GM13976 (cell line): Measurements from ENCODE around the gene NAA25.
"Not testable (repeated sequence)": the region's sequence is repeated elsewhere in the genome, so short reads cannot be mapped to it uniquely, and the experiment has no call there.

Experiments
- DNase-seq: peaks from one replicate; pipeline ENCODE4 v3.0.0; 2012; ENCODE audit warnings: low spot score
- in situ Hi-C: fragments of 300-500 bp; cut with MboI; formaldehyde crosslinking; loops from one replicate; pipeline ENCODE4 v1.12.0; 2022; ENCODE audit warnings: low sequenced_read_pairs, mixed read lengths, inconsistent platforms; ENCODE audit not compliant: unreplicated experiment
- TF ChIP-seq, protein P1 (sequence below): IDR thresholded peaks from 2 replicates; pipeline ENCODE4 v1.5.1; 2012; ENCODE audit warnings: borderline replicate concordance, mild to moderate bottlenecking; ENCODE audit not compliant: insufficient read depth; ENCODE audit errors: extremely low read depth, missing control alignments, control extremely low read depth

Gene NAA25

GRCh38 chr12:112117685-112118084 is 9.1 kb upstream of the NAA25 start:
- no peak for DNase-seq
- TF ChIP-seq, protein P1, sequence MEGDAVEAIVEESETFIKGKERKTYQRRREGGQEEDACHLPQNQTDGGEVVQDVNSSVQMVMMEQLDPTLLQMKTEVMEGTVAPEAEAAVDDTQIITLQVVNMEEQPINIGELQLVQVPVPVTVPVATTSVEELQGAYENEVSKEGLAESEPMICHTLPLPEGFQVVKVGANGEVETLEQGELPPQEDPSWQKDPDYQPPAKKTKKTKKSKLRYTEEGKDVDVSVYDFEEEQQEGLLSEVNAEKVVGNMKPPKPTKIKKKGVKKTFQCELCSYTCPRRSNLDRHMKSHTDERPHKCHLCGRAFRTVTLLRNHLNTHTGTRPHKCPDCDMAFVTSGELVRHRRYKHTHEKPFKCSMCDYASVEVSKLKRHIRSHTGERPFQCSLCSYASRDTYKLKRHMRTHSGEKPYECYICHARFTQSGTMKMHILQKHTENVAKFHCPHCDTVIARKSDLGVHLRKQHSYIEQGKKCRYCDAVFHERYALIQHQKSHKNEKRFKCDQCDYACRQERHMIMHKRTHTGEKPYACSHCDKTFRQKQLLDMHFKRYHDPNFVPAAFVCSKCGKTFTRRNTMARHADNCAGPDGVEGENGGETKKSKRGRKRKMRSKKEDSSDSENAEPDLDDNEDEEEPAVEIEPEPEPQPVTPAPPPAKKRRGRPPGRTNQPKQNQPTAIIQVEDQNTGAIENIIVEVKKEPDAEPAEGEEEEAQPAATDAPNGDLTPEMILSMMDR: no peak
- in situ Hi-C loops: no loop called here

- in situ Hi-C loops: no loop called here
- DNase-seq: peak; percentile 58
- TF ChIP-seq, protein P1: no peak
These were observed 7.9 kb upstream of the NAA25 start for GRCh38 chr12:112116232-112117060.

DNA sequence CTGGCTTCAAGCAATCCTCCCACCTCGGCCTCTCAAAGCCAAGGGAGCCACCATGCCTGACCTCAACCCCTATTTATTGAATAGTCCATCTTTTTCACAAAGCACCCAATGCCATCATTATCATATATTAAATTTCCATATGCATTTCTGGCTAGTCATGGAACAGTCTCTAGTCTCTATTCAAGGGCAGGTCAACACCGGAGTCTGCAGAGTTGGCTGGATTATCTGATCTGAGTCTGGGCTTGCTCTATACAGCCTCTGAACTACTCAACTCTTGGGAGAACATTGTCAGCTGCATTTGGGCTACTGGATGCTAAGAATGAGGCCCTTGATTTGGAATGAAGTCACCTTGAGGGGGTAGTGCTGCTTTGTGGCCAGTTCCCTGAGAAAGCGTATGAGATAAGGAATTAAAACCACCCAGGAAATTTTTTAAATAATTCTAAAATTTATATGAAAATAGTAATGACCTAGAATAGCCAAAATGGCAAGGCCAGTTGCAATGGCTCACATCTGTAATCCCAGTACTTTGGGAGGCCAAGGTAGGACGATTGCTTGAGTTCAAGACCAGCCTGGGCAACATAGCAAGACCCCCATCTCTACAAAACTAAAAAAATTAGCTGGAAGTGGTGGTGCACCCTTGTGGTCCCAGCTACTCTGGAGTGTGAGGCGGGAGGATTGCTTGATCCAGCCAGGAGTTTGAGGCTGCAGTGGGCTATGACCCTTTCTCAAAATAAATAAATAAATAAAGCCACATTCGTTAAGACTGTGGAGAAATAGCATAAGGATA is 6.9 kb upstream of the NAA25 start:
- TF ChIP-seq, protein P1: no peak
- DNase-seq: no peak
- in situ Hi-C loops: no loop called here

DNA sequence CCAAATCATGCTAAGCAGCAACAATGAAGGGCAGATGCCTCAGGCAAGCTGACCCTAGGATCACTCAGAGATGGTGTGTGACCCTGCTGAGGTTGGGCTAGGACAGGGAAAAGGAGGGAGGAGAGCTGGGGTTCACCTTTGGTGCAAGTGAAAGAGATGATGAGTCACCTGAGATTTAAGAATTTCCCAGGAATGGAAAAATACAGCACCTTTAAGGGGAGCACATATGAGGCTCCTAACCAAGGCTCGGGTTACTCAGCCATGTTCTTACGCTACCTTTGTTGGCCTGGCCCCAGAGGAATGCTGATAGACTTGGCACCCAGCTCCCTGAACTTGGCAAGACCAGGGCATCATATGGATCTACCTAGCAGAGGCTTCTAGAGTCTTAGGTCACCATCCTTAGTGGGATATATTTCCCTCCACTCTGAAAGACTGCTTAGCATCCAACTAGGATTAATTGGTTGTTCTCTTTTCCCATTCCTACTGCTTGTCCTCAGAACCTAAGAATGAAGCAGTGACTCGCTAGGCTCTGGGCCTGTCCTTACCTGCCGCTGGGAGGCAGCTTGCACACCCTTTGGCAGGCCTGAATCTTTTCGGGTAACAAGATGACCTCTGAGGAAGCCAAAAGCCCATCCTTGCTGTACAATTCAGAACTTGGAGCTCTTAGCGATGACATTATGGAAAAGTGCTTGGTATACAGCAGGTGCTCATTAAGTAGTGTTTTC is 4.0 kb upstream of the NAA25 start:
- TF ChIP-seq, protein P1: no peak
- DNase-seq: no peak
- in situ Hi-C loops: no loop called here

DNA sequence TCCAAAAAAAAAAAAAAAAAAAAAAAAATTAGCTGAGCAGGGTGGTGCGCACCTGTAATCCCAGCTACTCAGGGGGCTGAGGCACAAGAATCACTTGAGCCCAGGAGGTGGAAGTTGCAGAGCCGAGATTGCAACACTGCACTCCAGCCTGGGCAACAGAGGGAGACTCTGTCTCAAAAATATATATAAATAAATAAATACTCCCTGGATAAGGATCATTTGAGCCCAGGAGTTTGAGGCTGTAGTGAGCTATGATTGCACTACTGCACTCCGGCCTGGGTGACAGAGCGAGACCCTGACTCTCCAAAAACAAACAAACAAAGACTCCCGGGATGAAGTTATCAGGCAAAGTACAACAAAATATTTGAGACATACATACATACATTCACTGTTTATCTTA is 3.3 kb upstream of the NAA25 start:
- no peak for DNase-seq
- TF ChIP-seq, protein P1: no peak
- in situ Hi-C loops: no loop called here

- in situ Hi-C loops, DNase-seq: not testable (repeated sequence)
These were observed 2.4 kb upstream of the NAA25 start for GRCh38 chr12:112110787-112111662.
